ENCODE measurements around the gene MEGF6. TPM values are rescaled to one million over a fixed set of nuclear protein-coding genes. Genes with fewer than 3 reads are reported as not detected.

MEGF6 gene
- total and polyA plus RNA-seq, 9 of the 15 experiments (the other 6 are each of a cell fraction or from before 2014, with no cell fraction given): 0.03 to 1.7 (median 0.24) TPM; not detected in 3

GRCh38 chr1:3442331-3442730 is 169.0 kb downstream of the MEGF6 start (continued):
- no peak for TF ChIP-seq SAFB2 (IDR thresholded peaks at IDR 0.05; ENCODE audit: borderline replicate concordance, low read depth, low read length, severe bottlenecking)
- TF ChIP-seq HNRNPL (IDR thresholded peaks at IDR 0.05; ENCODE audit: low read depth, low read length): no peak
- TF ChIP-seq ZFP91 (CRISPR knock-in tag; IDR thresholded peaks at IDR 0.05): no peak
- no peak for TF ChIP-seq NCOA6 (IDR thresholded peaks at IDR 0.05)
- no peak for TF ChIP-seq ZNF23 (CRISPR knock-in tag; IDR thresholded peaks at IDR 0.05)

- in situ Hi-C loops (cut with MboI) (loop anchor here (5.0 kb wide), 1 partner anchor 180 kb away; no protein-coding TSS in a partner anchor), intact Hi-C loops (cut with micrococcal nuclease) (no loop called here)
- Histone ChIP-seq H3K4me1 (replicated peaks in 1 of 2; ENCODE audit: control insufficient read depth in 2 of 2, insufficient read depth in 2 of 2, low read length in 2 of 2) (peaks cover 0 to 2% of the 10 kb centered on the region in 2 experiments; a peak in 1 of 5 replicates), H3K4me3 (no peak overlapping the region), H3K36me3 (ENCODE audit: control insufficient read depth, insufficient read depth, low read length) (no peaks in the 10 kb centered on the region), H2AFZ (ENCODE audit: low read depth, low read length) (no peak overlapping the region), H3K9ac (ENCODE audit: insufficient read depth in 1 of 2, low read depth in 2 of 2, low read length in 2 of 2) (no peak overlapping the region), H3K9me1 (ENCODE audit: control insufficient read depth, insufficient read depth, low read length) (no peaks in the 10 kb centered on the region), H3K4me2 (ENCODE audit: insufficient read depth, low read length) (no peak overlapping the region), H4K20me1 (replicated peaks; ENCODE audit: control insufficient read depth, insufficient read depth, low read length) (peaks cover 3% of the 10 kb centered on the region; the same call in 1 of the 2 replicates), H3K27ac (ENCODE audit: extremely low read depth, low read depth, low read length) (no peak overlapping the region), H3K27me3 (ENCODE audit: control insufficient read depth in 2 of 2, insufficient read depth in 2 of 2, low read length in 2 of 2) (peaks cover 30 to 61% of the 10 kb centered on the region in 2 experiments; a peak in 4 of 5 replicates), H3K79me2 (ENCODE audit: control insufficient read depth, insufficient read depth, low read length) (no peaks in the 10 kb centered on the region), H3K9me3 (replicated peaks; ENCODE audit: control insufficient read depth, insufficient read depth, low read depth, low read length) (no peaks in the 10 kb centered on the region)
- FAIRE-seq (no peak), DNase-seq (ENCODE audit: extremely low read depth in 1 of 4, low spot score in 3 of 4) (no peak), ATAC-seq (no peak)
- WGBS (ENCODE audit: insufficient coverage, low coverage, missing lambda C conversion rate): 0% methylated on average over 8 of the region's 8 CpGs
- BruUV-seq (replicated peaks): no TSS peak
- CTCF ChIA-PET (ENCODE audit: low intra/inter-chr PET ratio): no interaction called here
- POLR2A ChIA-PET: interaction anchor here (0.9 kb wide), 1 partner anchor 8 kb away, joined by 4 read pairs; no protein-coding TSS in a partner anchor
- no peak for TF ChIP-seq IRF1 (CRISPR knock-in tag; IDR thresholded peaks at IDR 0.05; ENCODE audit: borderline replicate concordance)
- TF ChIP-seq ZNF583 (CRISPR knock-in tag; IDR thresholded peaks at IDR 0.05): no peak
- no peak for TF ChIP-seq WHSC1 (IDR thresholded peaks at IDR 0.05; ENCODE audit: low read length)
- no peak for TF ChIP-seq JUND (IDR thresholded peaks at IDR 0.05; ENCODE audit: borderline replicate concordance, low read depth, low read length)
- TF ChIP-seq JUND (tag; IDR thresholded peaks at IDR 0.05; ENCODE audit: borderline replicate concordance, low read depth, low read length): no peak
- no peak for TF ChIP-seq RREB1 (CRISPR knock-in tag; IDR thresholded peaks at IDR 0.05)
Measured at GRCh38 chr1:3441880-3442279, 169.4 kb downstream of the MEGF6 start.

Measured in K562 (cell line).